ENCODE measurements around the gene HAT1.

The HAT1 gene

GRCh38 chr2:171922230-171923022, at the start of gene HAT1:
TSS of gene HAT1 (plus strand) at chr2:171922461. CDS start at chr2:171922501, 40 bp downstream.
- peak; percentile 96 for ATAC-seq

GRCh38 chr2:171874517-171874916, 47.7 kb upstream of the HAT1 start:
- ATAC-seq: no peak
- TF ChIP-seq OSR1 (CRISPR knock-in tag; IDR thresholded peaks at IDR 0.05) (no peak), ZNF70 (CRISPR knock-in tag; IDR thresholded peaks at IDR 0.05) (no peak), ISL1 (CRISPR knock-in tag; IDR thresholded peaks at IDR 0.05) (no peak), ZNF8 (CRISPR knock-in tag; IDR thresholded peaks at IDR 0.05) (no peak), CREB5 (CRISPR knock-in tag; IDR thresholded peaks at IDR 0.05; ENCODE audit: low read depth) (no peak), ZFP30 (CRISPR knock-in tag; IDR thresholded peaks at IDR 0.05) (no peak), PPARA (CRISPR knock-in tag; IDR thresholded peaks at IDR 0.05; ENCODE audit: borderline replicate concordance) (no peak), ZNF565 (CRISPR knock-in tag; conservative IDR thresholded peaks at IDR 0.05; ENCODE audit: low read depth) (no peak), CSDC2 (CRISPR knock-in tag; IDR thresholded peaks at IDR 0.05) (no peak), TCF4 (CRISPR knock-in tag; IDR thresholded peaks at IDR 0.05; ENCODE audit: borderline replicate concordance) (no peak)
- TF ChIP-seq, protein P1, sequence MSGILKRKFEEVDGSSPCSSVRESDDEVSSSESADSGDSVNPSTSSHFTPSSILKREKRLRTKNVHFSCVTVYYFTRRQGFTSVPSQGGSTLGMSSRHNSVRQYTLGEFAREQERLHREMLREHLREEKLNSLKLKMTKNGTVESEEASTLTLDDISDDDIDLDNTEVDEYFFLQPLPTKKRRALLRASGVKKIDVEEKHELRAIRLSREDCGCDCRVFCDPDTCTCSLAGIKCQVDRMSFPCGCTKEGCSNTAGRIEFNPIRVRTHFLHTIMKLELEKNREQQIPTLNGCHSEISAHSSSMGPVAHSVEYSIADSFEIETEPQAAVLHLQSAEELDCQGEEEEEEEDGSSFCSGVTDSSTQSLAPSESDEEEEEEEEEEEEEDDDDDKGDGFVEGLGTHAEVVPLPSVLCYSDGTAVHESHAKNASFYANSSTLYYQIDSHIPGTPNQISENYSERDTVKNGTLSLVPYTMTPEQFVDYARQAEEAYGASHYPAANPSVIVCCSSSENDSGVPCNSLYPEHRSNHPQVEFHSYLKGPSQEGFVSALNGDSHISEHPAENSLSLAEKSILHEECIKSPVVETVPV (CRISPR knock-in tag; IDR thresholded peaks at IDR 0.05): no peak
- TF ChIP-seq, protein P2, sequence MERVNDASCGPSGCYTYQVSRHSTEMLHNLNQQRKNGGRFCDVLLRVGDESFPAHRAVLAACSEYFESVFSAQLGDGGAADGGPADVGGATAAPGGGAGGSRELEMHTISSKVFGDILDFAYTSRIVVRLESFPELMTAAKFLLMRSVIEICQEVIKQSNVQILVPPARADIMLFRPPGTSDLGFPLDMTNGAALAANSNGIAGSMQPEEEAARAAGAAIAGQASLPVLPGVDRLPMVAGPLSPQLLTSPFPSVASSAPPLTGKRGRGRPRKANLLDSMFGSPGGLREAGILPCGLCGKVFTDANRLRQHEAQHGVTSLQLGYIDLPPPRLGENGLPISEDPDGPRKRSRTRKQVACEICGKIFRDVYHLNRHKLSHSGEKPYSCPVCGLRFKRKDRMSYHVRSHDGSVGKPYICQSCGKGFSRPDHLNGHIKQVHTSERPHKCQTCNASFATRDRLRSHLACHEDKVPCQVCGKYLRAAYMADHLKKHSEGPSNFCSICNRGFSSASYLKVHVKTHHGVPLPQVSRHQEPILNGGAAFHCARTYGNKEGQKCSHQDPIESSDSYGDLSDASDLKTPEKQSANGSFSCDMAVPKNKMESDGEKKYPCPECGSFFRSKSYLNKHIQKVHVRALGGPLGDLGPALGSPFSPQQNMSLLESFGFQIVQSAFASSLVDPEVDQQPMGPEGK (CRISPR knock-in tag; IDR thresholded peaks at IDR 0.05; ENCODE audit: borderline replicate concordance): no peak

More at GRCh38 chr2:171922230-171923022, at the start of gene HAT1:
- TF ChIP-seq CREB5 (CRISPR knock-in tag; IDR thresholded peaks at IDR 0.05; ENCODE audit: low read depth): no peak
- TF ChIP-seq TOX (CRISPR knock-in tag; IDR thresholded peaks at IDR 0.05; ENCODE audit: borderline replicate concordance): no peak
- TF ChIP-seq ESRRG (CRISPR knock-in tag; IDR thresholded peaks at IDR 0.05): no peak
- no peak for TF ChIP-seq ISL1 (CRISPR knock-in tag; IDR thresholded peaks at IDR 0.05)
- TF ChIP-seq ZNF8 (CRISPR knock-in tag; IDR thresholded peaks at IDR 0.05): no peak
- TF ChIP-seq ARNTL (CRISPR knock-in tag; IDR thresholded peaks at IDR 0.05; ENCODE audit: borderline replicate concordance, low read depth): no peak
- TF ChIP-seq, protein P1 (CRISPR knock-in tag; IDR thresholded peaks at IDR 0.05): no peak
- no peak for TF ChIP-seq TCF4 (CRISPR knock-in tag; IDR thresholded peaks at IDR 0.05; ENCODE audit: borderline replicate concordance)
- TF ChIP-seq SNAI2 (CRISPR knock-in tag; IDR thresholded peaks at IDR 0.05): no peak
- TF ChIP-seq BACH2 (CRISPR knock-in tag; IDR thresholded peaks at IDR 0.05; ENCODE audit: borderline replicate concordance): no peak
- TF ChIP-seq PPARA (CRISPR knock-in tag; IDR thresholded peaks at IDR 0.05; ENCODE audit: borderline replicate concordance): no peak
- TF ChIP-seq, protein P2 (CRISPR knock-in tag; IDR thresholded peaks at IDR 0.05; ENCODE audit: borderline replicate concordance): no peak
- TF ChIP-seq ZFP3 (CRISPR knock-in tag; IDR thresholded peaks at IDR 0.05): no peak
- TF ChIP-seq OSR1 (CRISPR knock-in tag; IDR thresholded peaks at IDR 0.05): no peak
- TF ChIP-seq, protein P3, sequence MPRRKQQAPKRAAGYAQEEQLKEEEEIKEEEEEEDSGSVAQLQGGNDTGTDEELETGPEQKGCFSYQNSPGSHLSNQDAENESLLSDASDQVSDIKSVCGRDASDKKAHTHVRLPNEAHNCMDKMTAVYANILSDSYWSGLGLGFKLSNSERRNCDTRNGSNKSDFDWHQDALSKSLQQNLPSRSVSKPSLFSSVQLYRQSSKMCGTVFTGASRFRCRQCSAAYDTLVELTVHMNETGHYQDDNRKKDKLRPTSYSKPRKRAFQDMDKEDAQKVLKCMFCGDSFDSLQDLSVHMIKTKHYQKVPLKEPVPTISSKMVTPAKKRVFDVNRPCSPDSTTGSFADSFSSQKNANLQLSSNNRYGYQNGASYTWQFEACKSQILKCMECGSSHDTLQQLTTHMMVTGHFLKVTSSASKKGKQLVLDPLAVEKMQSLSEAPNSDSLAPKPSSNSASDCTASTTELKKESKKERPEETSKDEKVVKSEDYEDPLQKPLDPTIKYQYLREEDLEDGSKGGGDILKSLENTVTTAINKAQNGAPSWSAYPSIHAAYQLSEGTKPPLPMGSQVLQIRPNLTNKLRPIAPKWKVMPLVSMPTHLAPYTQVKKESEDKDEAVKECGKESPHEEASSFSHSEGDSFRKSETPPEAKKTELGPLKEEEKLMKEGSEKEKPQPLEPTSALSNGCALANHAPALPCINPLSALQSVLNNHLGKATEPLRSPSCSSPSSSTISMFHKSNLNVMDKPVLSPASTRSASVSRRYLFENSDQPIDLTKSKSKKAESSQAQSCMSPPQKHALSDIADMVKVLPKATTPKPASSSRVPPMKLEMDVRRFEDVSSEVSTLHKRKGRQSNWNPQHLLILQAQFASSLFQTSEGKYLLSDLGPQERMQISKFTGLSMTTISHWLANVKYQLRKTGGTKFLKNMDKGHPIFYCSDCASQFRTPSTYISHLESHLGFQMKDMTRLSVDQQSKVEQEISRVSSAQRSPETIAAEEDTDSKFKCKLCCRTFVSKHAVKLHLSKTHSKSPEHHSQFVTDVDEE (CRISPR knock-in tag; IDR thresholded peaks at IDR 0.05): no peak
